BJ (cell line): Measurements from ENCODE around the gene TOR4A. TPM values are rescaled to one million over a fixed set of nuclear protein-coding genes. Genes with fewer than 3 reads are reported as not detected.

Experiments used
- CTCF ChIA-PET: fragments of 350-600 bp; formaldehyde crosslinking; extraction: SDS; loops from one replicate; lab custom pipeline; 2021; ENCODE audit warnings: antibody characterized with exemption, inconsistent platforms; lab: Yijun Ruan, JAX
- POLR2A ChIA-PET: fragments of 300-600 bp; sonication (Branson Sonifier 250); formaldehyde crosslinking; extraction: SDS; loops from one replicate; lab custom pipeline; 2021; ENCODE audit warnings: antibody characterized with exemption; lab: Charles Lee
- DNase-seq: peaks from one replicate; pipeline ENCODE4 v3.0.0-alpha.2; 2011; ENCODE audit warnings: low read depth
- H3K27me3 ChIP-seq: 2 replicates; pipeline ENCODE4 v1.6.0; 2011; ENCODE audit warnings: low read length; ENCODE audit not compliant: control insufficient read depth, insufficient read depth
- H3K36me3 ChIP-seq: 2 replicates; pipeline ENCODE4 v1.5.1; 2011; ENCODE audit warnings: low read length; ENCODE audit not compliant: control insufficient read depth, insufficient read depth
- H3K4me3 ChIP-seq: 2 replicates; pipeline ENCODE4 v1.5.1; 2011; ENCODE audit warnings: low read depth, mild to moderate bottlenecking, control low read depth, low read length
- CTCF ChIP-seq: IDR thresholded peaks from 2 replicates; pipeline ENCODE4 v1.5.1; 2011; ENCODE audit warnings: low read depth, mild to moderate bottlenecking, control low read depth, inconsistent platforms, low read length, moderate library complexity; ENCODE audit not compliant: insufficient read depth
- polyA plus RNA-seq: library from polyadenylated mRNA; depleted of rRNA; stranded (reverse); fragments of >200 nt; gene quantifications from 2 replicates; pipeline ENCODE4 v1.2.3, GENCODE V29; 2011

Gene TOR4A
- polyA plus RNA-seq, 1 experiment, result 23.8 TPM

- CTCF ChIA-PET, result interaction anchor here (0.8 to 1.4 kb wide), 6 partner anchors 9 to 32 kb away, joined by 3 to 7 read pairs (median 4); no protein-coding TSS in a partner anchor
- DNase-seq, result no peak
These were observed 41.6 kb downstream of the TOR4A start for GRCh38 chr9:137319011-137319738.

DNA sequence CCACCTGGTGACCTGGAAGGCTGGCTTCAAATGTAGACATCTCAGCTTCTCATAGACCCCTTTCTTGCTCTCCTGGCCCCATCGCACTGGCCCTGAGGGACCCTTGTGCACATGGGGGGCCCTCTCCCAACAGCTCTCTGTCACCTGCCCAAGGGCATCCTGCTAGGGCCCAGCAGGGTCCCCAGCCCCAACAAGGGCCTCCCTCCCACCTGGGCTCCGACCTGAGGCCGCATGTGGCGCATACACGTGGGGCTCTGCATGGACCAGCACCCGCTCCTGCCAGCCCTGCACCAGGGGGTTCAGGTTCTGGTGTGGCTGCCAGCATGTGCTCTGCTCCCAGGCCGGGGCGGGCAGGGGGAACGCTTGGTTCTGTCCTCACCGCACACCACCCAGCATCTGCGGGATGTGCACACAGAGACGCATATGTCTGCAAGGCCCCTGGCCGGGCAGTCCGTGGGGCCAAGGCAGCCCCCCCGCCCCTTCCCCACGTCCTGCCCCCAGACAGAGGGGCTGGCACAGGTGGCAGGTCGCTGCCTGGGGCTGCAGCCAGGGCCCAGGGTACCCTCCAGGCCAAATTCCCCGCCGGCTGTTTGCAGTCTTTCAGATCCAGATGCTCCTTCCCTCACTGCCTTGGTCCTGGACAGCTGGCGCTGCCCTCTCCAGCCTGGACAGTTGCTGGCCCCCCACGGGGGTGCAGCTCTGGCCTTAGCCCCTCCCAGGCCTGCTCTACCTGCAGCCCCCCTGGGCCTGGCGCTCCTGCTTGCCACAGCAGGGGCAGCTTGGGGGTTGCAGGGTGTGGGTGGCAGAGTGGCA, 42.4 kb downstream of the TOR4A start:
- DNase-seq, result no peak
- POLR2A ChIA-PET, result no interaction called here
- no peak for TF ChIP-seq CTCF
- no peak overlapping the region for H3K4me3 ChIP-seq
- CTCF ChIA-PET, result interaction anchor here (0.8 to 1.4 kb wide), 4 partner anchors 10 to 33 kb away, joined by 3 to 7 read pairs (median 4); no protein-coding TSS in a partner anchor
- H3K36me3 ChIP-seq, result no peaks in the 10 kb centered on the region
- no peaks in the 10 kb centered on the region for H3K27me3 ChIP-seq

More at GRCh38 chr9:137319011-137319738, 41.6 kb downstream of the TOR4A start:
- Histone ChIP-seq H3K4me3 (no peak overlapping the region), H3K27me3 (no peaks in the 10 kb centered on the region), H3K36me3 (no peaks in the 10 kb centered on the region)
- POLR2A ChIA-PET, result no interaction called here
- TF ChIP-seq CTCF, result peak; percentile 39

GRCh38 chr9:137320555-137321384, 43.2 kb downstream of the TOR4A start:
- ChIA-PET CTCF (no interaction called here), POLR2A (no interaction called here)
- TF ChIP-seq CTCF, result no peak
- H3K36me3 ChIP-seq, result no peaks in the 10 kb centered on the region
- H3K27me3 ChIP-seq, result no peaks in the 10 kb centered on the region
- no peak overlapping the region for H3K4me3 ChIP-seq
- DNase-seq, result no peak

- Histone ChIP-seq H3K4me3 (no peak overlapping the region), H3K36me3 (no peaks in the 10 kb centered on the region), H3K27me3 (no peaks in the 10 kb centered on the region)
- DNase-seq, result no peak
- no peak for TF ChIP-seq CTCF
- ChIA-PET POLR2A (no interaction called here), CTCF (no interaction called here)
These were observed 44.3 kb downstream of the TOR4A start for GRCh38 chr9:137321726-137322361.
